Brain microvascular endothelial cell (primary cell): ENCODE results near the gene CNEP1R1.

Experiments
- DNase-seq: peaks from one replicate; pipeline ENCODE4 v3.0.0-alpha.2; 2020
- H3K27ac ChIP-seq: fragments of 250-450 bp; sonication (Bioruptor Pico); 2 replicates; pipeline ENCODE4 v1.5.1; 2020; ENCODE audit warnings: mild to moderate bottlenecking, moderate library complexity
- H3K27me3 ChIP-seq: fragments of 250-450 bp; sonication (Bioruptor Pico); replicated peaks from 2 replicates; pipeline ENCODE4 v1.5.1; 2020; ENCODE audit warnings: mild to moderate bottlenecking
- H3K36me3 ChIP-seq: fragments of 250-450 bp; sonication (Bioruptor Pico); replicated peaks from 2 replicates; pipeline ENCODE4 v1.5.1; 2020; ENCODE audit warnings: mild to moderate bottlenecking
- H3K4me3 ChIP-seq: 2 replicates; pipeline ENCODE4 v1.5.1; 2011; ENCODE audit warnings: low read depth, mild to moderate bottlenecking, control low read depth, low read length, moderate library complexity
- CTCF ChIP-seq: IDR thresholded peaks from 2 replicates; pipeline ENCODE4 v1.5.1; 2011; ENCODE audit warnings: low read depth, mild to moderate bottlenecking, moderate library complexity, low read length, control low read depth, inconsistent platforms; ENCODE audit errors: missing control alignments
- in situ Hi-C: cut with HindIII; loops from 2 replicates; pipeline ENCODE4 v1.10.0; 2017; ENCODE audit warnings: low sequenced_read_pairs, low pct_ligation_motif_present

Gene CNEP1R1

GRCh38 chr16:50043358-50043757, 18.3 kb downstream of the CNEP1R1 start:
- no peak for DNase-seq
- in situ Hi-C loops, result no loop called here
- Histone ChIP-seq H3K27ac (no peak overlapping the region), H3K36me3 (no peaks in the 10 kb centered on the region), H3K4me3 (no peak overlapping the region), H3K27me3 (no peaks in the 10 kb centered on the region)
- no peak for TF ChIP-seq CTCF

- TF ChIP-seq CTCF, result no peak
- in situ Hi-C loops, result no loop called here
- no peak overlapping the region for H3K4me3 ChIP-seq
- H3K27ac ChIP-seq, result no peak overlapping the region
- DNase-seq, result no peak
- no peaks in the 10 kb centered on the region for H3K27me3 ChIP-seq
- H3K36me3 ChIP-seq, result no peaks in the 10 kb centered on the region
Measured at GRCh38 chr16:50045412-50045811, 20.4 kb downstream of the CNEP1R1 start.

- TF ChIP-seq CTCF, result no peak
- H3K27me3 ChIP-seq, result no peaks in the 10 kb centered on the region
- no peak overlapping the region for H3K4me3 ChIP-seq
- DNase-seq, result no peak
- no peaks in the 10 kb centered on the region for H3K36me3 ChIP-seq
- H3K27ac ChIP-seq, result no peak overlapping the region
- in situ Hi-C loops, result no loop called here
Measured at GRCh38 chr16:50046853-50047252, 21.8 kb downstream of the CNEP1R1 start.

GRCh38 chr16:50047864-50048263, 22.8 kb downstream of the CNEP1R1 start:
- in situ Hi-C loops, result no loop called here
- no peak for DNase-seq
- no peaks in the 10 kb centered on the region for H3K27me3 ChIP-seq
- no peak overlapping the region for H3K27ac ChIP-seq
- H3K36me3 ChIP-seq, result no peaks in the 10 kb centered on the region
- no peak overlapping the region for H3K4me3 ChIP-seq
- no peak for TF ChIP-seq CTCF

- no peak for TF ChIP-seq CTCF
- no peak overlapping the region for H3K27ac ChIP-seq
- DNase-seq, result no peak
- H3K27me3 ChIP-seq, result no peaks in the 10 kb centered on the region
- in situ Hi-C loops, result no loop called here
- no peaks in the 10 kb centered on the region for H3K36me3 ChIP-seq
- H3K4me3 ChIP-seq, result no peak overlapping the region
Measured at GRCh38 chr16:50050802-50051201, 25.8 kb downstream of the CNEP1R1 start.

GRCh38 chr16:50056226-50056625, 31.2 kb downstream of the CNEP1R1 start:
- Histone ChIP-seq H3K27me3 (no peaks in the 10 kb centered on the region), H3K4me3 (no peak overlapping the region), H3K27ac (no peak overlapping the region), H3K36me3 (no peaks in the 10 kb centered on the region)
- TF ChIP-seq CTCF, result no peak
- in situ Hi-C loops, result no loop called here
- no peak for DNase-seq
